Heart right ventricle (tissue), 16 donors: ENCODE measurements around the gene TWNK. TPM values are rescaled to one million over a fixed set of nuclear protein-coding genes. Genes with fewer than 3 reads are reported as not detected.
A peak's percentile ranks its signal among the peaks of the same experiment; 100 is the strongest.

Experiments used
- ATAC-seq, 8 donors: fragments of 200-7000 bp; cut with Tn5 transposase; one replicate each; pipeline ENCODE4 v1.9.1; 2020; ENCODE audit warnings: mild to moderate bottlenecking in 8 of 8, moderate library complexity in 8 of 8, moderate number of reproducible peaks in 1 of 8
- DNase-seq, 2 donors: peaks; one replicate each; pipeline ENCODE4 v3.0.0-alpha.2; 2020
- H3K27ac ChIP-seq, 10 donors: fragments of 200-600 bp; sonication (generic) in 2 of 10; one replicate each; pipeline versions ENCODE4 v1.5.0 to v1.8.0; 2020 to 2022; ENCODE audit warnings: mild to moderate bottlenecking in 3 of 10
- H3K27me3 ChIP-seq, 7 donors: fragments of 200-600 bp; one replicate each; pipeline ENCODE4 v1.8.0; 2021 to 2022; ENCODE audit warnings: mild to moderate bottlenecking in 2 of 7
- H3K36me3 ChIP-seq, 9 donors: fragments of 200-600 bp; sonication (generic) in 1 of 9; one replicate each; pipeline versions ENCODE4 v1.5.0 to v1.8.0; 2020 to 2022; ENCODE audit warnings: mild to moderate bottlenecking in 2 of 9
- H3K4me1 ChIP-seq, 9 donors: fragments of 200-600 bp; sonication (generic) in 1 of 9; one replicate each; pipeline versions ENCODE4 v1.5.0 to v1.8.0; 2020 to 2022; ENCODE audit warnings: mild to moderate bottlenecking in 4 of 9
- H3K4me3 ChIP-seq, 10 donors: fragments of 200-600 bp; sonication (generic) in 2 of 10; one replicate each; pipeline versions ENCODE4 v1.5.0 to v1.8.0; 2020 to 2022; ENCODE audit warnings: mild to moderate bottlenecking in 7 of 10, moderate library complexity in 2 of 10
- H3K9me3 ChIP-seq, 11 donors: fragments of 200-600 bp in 10 of 11; sonication (generic) in 2 of 11; one replicate each; pipeline versions ENCODE4 v1.5.0 to v1.8.0; 2013 to 2022; ENCODE audit warnings: mild to moderate bottlenecking in 2 of 11, control low read depth in 1 of 11, moderate library complexity in 1 of 11
- WGBS, 2 donors: extraction: QIAGEN DNeasy Blood & Tissue Kit; methylation state at CpG; one replicate each; pipeline ENCODE4 v1.1.7; 2013; ENCODE audit warnings: inconsistent platforms in 1 of 2; 5-methylcytosine and 5-hydroxymethylcytosine counted together
- intact Hi-C, 10 donors: fragments of 100-400 bp; cut with DNase I; formaldehyde crosslinking; loops; one replicate each; pipeline versions ENCODE4 v1.11.1 to v1.14.2; 2022
- polyA plus RNA-seq, 2 donors: library from polyadenylated mRNA; stranded (reverse); fragments of 200-250 nt; gene quantifications; one replicate each; pipeline ENCODE4 v1.2.3, GENCODE V29; 2013
- total RNA-seq, 10 donors: library from RNA; stranded (reverse); fragmentation: NEBNext Ultra II Directional in 3 of 10; extraction: Animal tissue kit (Norgen Biotek cat#: 25700) in 3 of 10; gene quantifications; one replicate each; pipeline versions ENCODE4 v1.2.1 to v1.2.4, GENCODE V29; 2021 to 2023
- TF ChIP-seq, protein P1 (sequence below), 9 donors: fragments of 200-600 bp; sonication (generic) in 2 of 9; IDR thresholded peaks; one replicate each; pipeline versions ENCODE4 v1.5.0 to v1.8.0; 2021 to 2022; ENCODE audit warnings: antibody characterized with exemption in 9 of 9, mild to moderate bottlenecking in 5 of 9, moderate library complexity in 1 of 9
- donor health status: Arrhythmogenic right ventricular cardiomyopathy.
- donor health status: ischemic (EF 13 %, LVEDD 7.1; RV severe dilation, severe dysfunction).
- donor health status: healthy with polysubstance abuse.
- donor health status: DM: no; HTN: yes; CAD: no.
- donor health status: DM: no; HTN: no; CAD: no.
- donor health status: ischemic (EF 25% LVEDD 6.9; RV normal size, moderate dysfunction).
- donor health status: ischemic (EF 25% LVEDD 5.7; RV mildly dilated, moderate dysfunction).
- donor health status: healthy.
- donor health status: DM: yes; HTN: yes; CAD: no.
- donor health status: Ischemic cardiomyopathy.
- donor health status: ischemic (EF 35%, LVEDD 5.7; RV mildly dilated, moderate dysfunction).
- donor health status: nonischemic (EF 11% LVEDD 7.7; RV severe dilation, severe dysfunction).
- donor health status: DM: yes; HTN: yes; CAD: no.
- donor health status: PGD.
- donor health status: ischemic (EF 29% LVEDD 5.4; RV normal size, mild dysfunction).
- donor health status: nonischemic (EF 23%, LVEDD 6.1; RV moderate dilation, normal function).

The TWNK gene
- total and polyA plus RNA-seq, 12 donors, result 4.2 to 7.7 (median 5.4) TPM

GRCh38 chr10:101028446-101029337, 41.3 kb downstream of the TWNK start:
- H3K27me3 ChIP-seq, result no peaks in the 10 kb centered on the region
- no peak overlapping the region for H3K4me3 ChIP-seq
- H3K9me3 ChIP-seq, result no peaks in the 10 kb centered on the region
- 73 to 77% methylated on average over 7 of the region's 7 CpGs for WGBS, 2 donors
- DNase-seq, result no peak
- no peak for ATAC-seq
- no peaks in the 10 kb centered on the region for H3K36me3 ChIP-seq
- intact Hi-C loops, result loop anchor here in 1 of 10 donors (5.0 kb wide), 1 partner anchor 41 kb away; the partner anchor contains the start of genes MRPL43 and TWNK
- H3K4me1 ChIP-seq, result peaks cover 10 to 30% (median 23%) of the 10 kb centered on the region in 9 donors
- H3K27ac ChIP-seq, result no peak overlapping the region
- TF ChIP-seq, protein P1, sequence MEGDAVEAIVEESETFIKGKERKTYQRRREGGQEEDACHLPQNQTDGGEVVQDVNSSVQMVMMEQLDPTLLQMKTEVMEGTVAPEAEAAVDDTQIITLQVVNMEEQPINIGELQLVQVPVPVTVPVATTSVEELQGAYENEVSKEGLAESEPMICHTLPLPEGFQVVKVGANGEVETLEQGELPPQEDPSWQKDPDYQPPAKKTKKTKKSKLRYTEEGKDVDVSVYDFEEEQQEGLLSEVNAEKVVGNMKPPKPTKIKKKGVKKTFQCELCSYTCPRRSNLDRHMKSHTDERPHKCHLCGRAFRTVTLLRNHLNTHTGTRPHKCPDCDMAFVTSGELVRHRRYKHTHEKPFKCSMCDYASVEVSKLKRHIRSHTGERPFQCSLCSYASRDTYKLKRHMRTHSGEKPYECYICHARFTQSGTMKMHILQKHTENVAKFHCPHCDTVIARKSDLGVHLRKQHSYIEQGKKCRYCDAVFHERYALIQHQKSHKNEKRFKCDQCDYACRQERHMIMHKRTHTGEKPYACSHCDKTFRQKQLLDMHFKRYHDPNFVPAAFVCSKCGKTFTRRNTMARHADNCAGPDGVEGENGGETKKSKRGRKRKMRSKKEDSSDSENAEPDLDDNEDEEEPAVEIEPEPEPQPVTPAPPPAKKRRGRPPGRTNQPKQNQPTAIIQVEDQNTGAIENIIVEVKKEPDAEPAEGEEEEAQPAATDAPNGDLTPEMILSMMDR (IDR thresholded peaks at IDR 0.05), result no peak

GRCh38 chr10:101029520-101030295, 42.4 kb downstream of the TWNK start:
- no peak for ATAC-seq
- no peaks in the 10 kb centered on the region for H3K9me3 ChIP-seq
- H3K36me3 ChIP-seq, result peaks cover 0 to 4% (median 0%) of the 10 kb centered on the region in 9 donors
- TF ChIP-seq, protein P1 (IDR thresholded peaks at IDR 0.05), result no peak
- H3K4me3 ChIP-seq, result no peak overlapping the region
- no peaks in the 10 kb centered on the region for H3K27me3 ChIP-seq
- H3K4me1 ChIP-seq, result peaks cover 10 to 34% (median 26%) of the 10 kb centered on the region in 9 donors
- 61 to 63% methylated on average over 27 of the region's 27 CpGs for WGBS, 2 donors
- DNase-seq, result no peak
- H3K27ac ChIP-seq, result no peak overlapping the region
- intact Hi-C loops, result loop anchor here in 3 of 10 donors (5.0 kb wide), 2 partner anchors 32 to 42 kb away; partner anchors contain the start of genes MRPL43 (in 2 of the 3), TWNK (in 2 of the 3) and LZTS2 (in 1 of the 3)

GRCh38 chr10:101030496-101031127, 43.3 kb downstream of the TWNK start:
- DNase-seq (no peak), ATAC-seq (peak in 1 of 8 donors; percentile 1)
- intact Hi-C loops, result loop anchor here in 2 of 10 donors (5.0 kb wide), 2 partner anchors 33 to 43 kb away; partner anchors contain the start of genes LZTS2 (in 1 of the 2), MRPL43 (in 1 of the 2) and TWNK (in 1 of the 2)
- H3K4me3 ChIP-seq, result peak overlapping the region; percentile 70 to 83 (median 77)
- TF ChIP-seq, protein P1 (IDR thresholded peaks at IDR 0.05), result no peak
- peaks cover 10 to 34% (median 26%) of the 10 kb centered on the region in 9 donors for H3K4me1 ChIP-seq
- 10 to 14% methylated on average over 25 of the region's 25 CpGs for WGBS, 2 donors
- peak overlapping the region in 8 of 10 donors; percentile 93 to 99 (median 98) for H3K27ac ChIP-seq
- no peaks in the 10 kb centered on the region for H3K27me3 ChIP-seq
- peaks cover 0 to 13% (median 9%) of the 10 kb centered on the region in 9 donors for H3K36me3 ChIP-seq
- H3K9me3 ChIP-seq, result no peaks in the 10 kb centered on the region
